GM12878 (cell line): Measurements from ENCODE around the gene LRRN2. TPM values are rescaled to one million over a fixed set of nuclear protein-coding genes. Genes with fewer than 3 reads are reported as not detected.

Experiments used
- ATAC-seq: fragments of 200-7000 bp; cut with Tn5 transposase; 3 replicates; pipeline ENCODE4 v1.9.1; 2020; ENCODE audit warnings: mild to moderate bottlenecking, moderate library complexity
- BruUV-seq: library from RNA; stranded (reverse); fragments of 400-500 nt; replicated peaks from 2 replicates; lab custom pipeline; 2021; lab: Mats Ljungman, UMichigan
- CTCF ChIA-PET: fragments of 300-600 bp; sonication (Branson Sonifier 250); formaldehyde crosslinking; extraction: SDS; loops from one replicate; lab custom pipeline; 2021; ENCODE audit warnings: inconsistent platforms; lab: Yijun Ruan, JAX
- POLR2A ChIA-PET: fragments of 350-600 bp; formaldehyde crosslinking; extraction: SDS; loops from one replicate; lab custom pipeline; 2021; ENCODE audit warnings: inconsistent platforms; lab: Charles Lee
- RAD21 ChIA-PET: fragments of 300-600 bp; sonication (Branson Sonifier 250); formaldehyde crosslinking; loops from one replicate; lab custom pipeline; 2023; ENCODE audit warnings: antibody characterized with exemption; ENCODE audit not compliant: unreplicated experiment; lab: Charles Lee
- SMC1A ChIA-PET: fragments of 300-600 bp; sonication (Branson Sonifier 250); formaldehyde crosslinking; loops from one replicate; lab custom pipeline; 2023; ENCODE audit not compliant: unreplicated experiment, uncharacterized antibody; lab: Charles Lee
- DNase-seq: peaks from one replicate; pipeline ENCODE4 v3.0.0-alpha.2; 2011; ENCODE audit warnings: low read depth, low spot score
- FAIRE-seq: peaks from 3 replicates; lab custom pipeline; 2011; peaks lifted over from hg19 to GRCh38; lab: Jason Lieb, UNC
- H2AFZ ChIP-seq: 2 replicates; pipeline ENCODE4 v1.6.0; 2011; ENCODE audit warnings: low read depth, low read length, control low read depth; ENCODE audit not compliant: control insufficient read depth
- H3K27ac ChIP-seq: 2 replicates; pipeline ENCODE4 v1.5.1; 2011; ENCODE audit warnings: control low read depth; ENCODE audit not compliant: control insufficient read depth, insufficient read depth
- H3K27me3 ChIP-seq, 2 experiments: replicated peaks in 1 of 2; 2 replicates each; pipeline versions ENCODE4 v1.6.0 to v1.6.1; 2011; ENCODE audit warnings: low read length in 1 of 2; ENCODE audit not compliant: control insufficient read depth in 2 of 2, insufficient read depth in 2 of 2
- H3K36me3 ChIP-seq, 2 experiments: 2 replicates each; pipeline ENCODE4 v1.5.1; 2011; ENCODE audit warnings: low read length in 1 of 2; ENCODE audit not compliant: control insufficient read depth in 2 of 2, insufficient read depth in 2 of 2
- H3K4me1 ChIP-seq: 2 replicates; pipeline ENCODE4 v1.6.1; 2011; ENCODE audit warnings: mild to moderate bottlenecking, low read length, moderate library complexity, mixed read lengths; ENCODE audit not compliant: control insufficient read depth, insufficient read depth
- H3K4me2 ChIP-seq: 2 replicates; pipeline ENCODE4 v1.6.0; 2011; ENCODE audit warnings: control low read depth; ENCODE audit not compliant: control insufficient read depth, insufficient read depth
- H3K4me3 ChIP-seq: fragments of 200-600 bp; sonication (generic); 2 replicates; pipeline ENCODE4 v1.5.1; 2016
- H3K79me2 ChIP-seq: 2 replicates; pipeline ENCODE4 v1.6.0; 2011; ENCODE audit warnings: low read length; ENCODE audit not compliant: control insufficient read depth, insufficient read depth
- H3K9ac ChIP-seq: 2 replicates; pipeline ENCODE4 v1.8.0; 2011; ENCODE audit warnings: low read length, control low read depth, mixed read lengths; ENCODE audit not compliant: control insufficient read depth, insufficient read depth
- H3K9me3 ChIP-seq: replicated peaks from 3 replicates; pipeline ENCODE4 v1.5.1; 2011; ENCODE audit warnings: mild to moderate bottlenecking, low read length; ENCODE audit not compliant: control insufficient read depth, insufficient read depth
- H4K20me1 ChIP-seq: 2 replicates; pipeline ENCODE4 v1.6.0; 2011; ENCODE audit not compliant: control insufficient read depth, insufficient read depth
- EED ChIP-seq: sonication (generic); IDR thresholded peaks from 2 replicates; pipeline ENCODE4 v1.6.1; 2016; ENCODE audit warnings: antibody characterized with exemption, low read depth
- WGBS: methylation state at CpG from one replicate; pipeline ENCODE4 v1.1.6; 2016; ENCODE audit warnings: low lambda C conversion rate; ENCODE audit not compliant: insufficient replicate concordance, insufficient coverage; ENCODE audit errors: missing lambda C conversion rate; 5-methylcytosine and 5-hydroxymethylcytosine counted together
- in situ Hi-C: fragments of 300-500 bp; cut with MboI; formaldehyde crosslinking; loops from 9 replicates; pipeline ENCODE4 v1.14.3; 2018; ENCODE audit warnings: mixed read lengths
- intact Hi-C: fragments of 100-400 bp; cut with micrococcal nuclease; formaldehyde crosslinking; loops from one replicate; pipeline ENCODE4 v1.14.2; 2022; ENCODE audit not compliant: unreplicated experiment
- polyA plus RNA-seq, 11 experiments: library from polyadenylated mRNA; depleted of rRNA in 4 of 11; unstranded in 6 of 11; stranded (reverse) in 5 of 11; fragments of >200 nt; fragmentation: Nextera tagmentation in 4 of 11; fragmentation: Illumina TruSeq in 1 of 11; extraction: Ambion mirVana in 4 of 11; extraction: Trizol in 1 of 11; gene quantifications; 1 replicate in 1 of 11; 2 replicates in 10 of 11; pipeline versions ENCODE4 v1.2.1 to v1.2.3, GENCODE V29; 2011 to 2016; ENCODE audit warnings: inconsistent platforms in 2 of 11, missing spikeins in 2 of 11, low read depth in 1 of 11
- total RNA-seq, 4 experiments: library from RNA; depleted of rRNA in 3 of 4; stranded (reverse); fragments of >200 nt in 3 of 4; fragmentation: Illumina TruSeq in 1 of 4; extraction: Trizol in 1 of 4; gene quantifications; 2 replicates each; pipeline versions ENCODE4 v1.2.1 to v1.2.3, GENCODE V29; 2013 to 2021
- TF ChIP-seq, protein P1 (sequence below): IDR thresholded peaks from 2 replicates; pipeline ENCODE4 v1.6.1; 2011; ENCODE audit warnings: low read depth, mild to moderate bottlenecking, low read length, moderate library complexity, borderline replicate concordance; ENCODE audit errors: extremely low read depth
- TF ChIP-seq, protein P2 (sequence below), 3 experiments: IDR thresholded peaks in 2 of 3; conservative IDR thresholded peaks in 1 of 3; 2 replicates each; pipeline ENCODE4 v1.5.1; 2011; ENCODE audit warnings: low read depth in 3 of 3, low read length in 3 of 3, mild to moderate bottlenecking in 3 of 3, control low read depth in 2 of 3, moderate library complexity in 2 of 3, inconsistent platforms in 1 of 3, mixed read lengths in 1 of 3; ENCODE audit not compliant: control insufficient read depth in 2 of 3, insufficient read depth in 1 of 3; ENCODE audit errors: extremely low read depth in 1 of 3

LRRN2 gene
- total and polyA plus RNA-seq, 10 of the 15 experiments (the other 5 are each of a cell fraction or from before 2014, with no cell fraction given) = not detected

DNA sequence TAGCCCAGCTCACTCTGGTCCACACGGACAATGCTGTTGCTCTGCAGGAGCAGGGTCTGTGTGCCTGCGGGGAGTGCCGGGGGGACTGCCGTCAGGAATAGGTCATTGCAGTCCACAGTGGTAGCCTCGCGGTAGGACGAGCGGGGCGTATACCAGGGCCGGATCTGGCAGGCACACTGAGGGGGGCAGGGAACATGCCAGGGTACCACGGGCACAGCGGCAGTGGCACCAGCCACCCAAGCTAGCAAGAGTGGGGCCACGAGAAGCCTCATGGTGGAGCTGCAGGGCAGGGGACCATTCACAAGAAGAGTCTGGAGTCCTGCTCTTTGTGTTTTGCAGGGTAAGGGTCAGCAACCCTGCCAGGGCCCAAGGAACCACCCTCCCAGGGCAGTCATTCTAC lies 65.8 kb downstream of the LRRN2 start:
- Histone ChIP-seq H2AFZ (no peak overlapping the region), H4K20me1 (peaks cover 2% of the 10 kb centered on the region; the same call in 1 of the 2 replicates), H3K4me2 (no peak overlapping the region), H3K9ac (no peak overlapping the region), H3K9me3 (no peaks in the 10 kb centered on the region), H3K27me3 (peaks cover 0 to 4% of the 10 kb centered on the region in 2 experiments; a peak in 2 of 4 replicates), H3K79me2 (no peaks in the 10 kb centered on the region), H3K4me1 (no peaks in the 10 kb centered on the region), H3K4me3 (no peak overlapping the region), H3K27ac (no peak overlapping the region), H3K36me3 (no peaks in the 10 kb centered on the region)
- DNase-seq = no peak
- SMC1A ChIA-PET = interaction anchor here (2.6 kb wide), 1 partner anchor 187 kb away, joined by 9 read pairs; no protein-coding TSS in a partner anchor
- intact Hi-C loops = no loop called here
- no TSS peak for BruUV-seq
- POLR2A ChIA-PET = no interaction called here
- CTCF ChIA-PET = interaction anchor here (4.6 kb wide), 1 partner anchor 188 kb away, joined by 19 read pairs; no protein-coding TSS in a partner anchor
- in situ Hi-C loops = no loop called here
- 57% methylated on average over 13 of the region's 13 CpGs for WGBS
- TF ChIP-seq, protein P1, sequence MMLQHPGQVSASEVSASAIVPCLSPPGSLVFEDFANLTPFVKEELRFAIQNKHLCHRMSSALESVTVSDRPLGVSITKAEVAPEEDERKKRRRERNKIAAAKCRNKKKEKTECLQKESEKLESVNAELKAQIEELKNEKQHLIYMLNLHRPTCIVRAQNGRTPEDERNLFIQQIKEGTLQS = no peak
- TF ChIP-seq, protein P2, sequence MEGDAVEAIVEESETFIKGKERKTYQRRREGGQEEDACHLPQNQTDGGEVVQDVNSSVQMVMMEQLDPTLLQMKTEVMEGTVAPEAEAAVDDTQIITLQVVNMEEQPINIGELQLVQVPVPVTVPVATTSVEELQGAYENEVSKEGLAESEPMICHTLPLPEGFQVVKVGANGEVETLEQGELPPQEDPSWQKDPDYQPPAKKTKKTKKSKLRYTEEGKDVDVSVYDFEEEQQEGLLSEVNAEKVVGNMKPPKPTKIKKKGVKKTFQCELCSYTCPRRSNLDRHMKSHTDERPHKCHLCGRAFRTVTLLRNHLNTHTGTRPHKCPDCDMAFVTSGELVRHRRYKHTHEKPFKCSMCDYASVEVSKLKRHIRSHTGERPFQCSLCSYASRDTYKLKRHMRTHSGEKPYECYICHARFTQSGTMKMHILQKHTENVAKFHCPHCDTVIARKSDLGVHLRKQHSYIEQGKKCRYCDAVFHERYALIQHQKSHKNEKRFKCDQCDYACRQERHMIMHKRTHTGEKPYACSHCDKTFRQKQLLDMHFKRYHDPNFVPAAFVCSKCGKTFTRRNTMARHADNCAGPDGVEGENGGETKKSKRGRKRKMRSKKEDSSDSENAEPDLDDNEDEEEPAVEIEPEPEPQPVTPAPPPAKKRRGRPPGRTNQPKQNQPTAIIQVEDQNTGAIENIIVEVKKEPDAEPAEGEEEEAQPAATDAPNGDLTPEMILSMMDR (IDR thresholded peaks at IDR 0.05 in 2 of 3, conservative IDR thresholded peaks at IDR 0.05 in 1 of 3; ENCODE audit: control insufficient read depth in 2 of 3, extremely low read depth in 1 of 3, insufficient read depth in 1 of 3, low read depth in 3 of 3, low read length in 3 of 3) = 0 out of 6 replicates have a peak, but pooled peaks of 1 of the 3 experiments have one; percentile 4
- TF ChIP-seq EED = no peak
- RAD21 ChIA-PET = interaction anchor here (0.9 to 1.1 kb wide), 2 partner anchors 54 to 94 kb away, joined by 3 read pairs; no protein-coding TSS in a partner anchor
- 0 out of 3 replicates have a peak, but pooled peaks have one; percentile 34 for ATAC-seq
- no peak for FAIRE-seq
